HCT116 (cell line): ENCODE results near the gene NAGPA. TPM values are rescaled to one million over a fixed set of nuclear protein-coding genes. Genes with fewer than 3 reads are reported as not detected.

Experiments
- ATAC-seq: fragments of 200-7000 bp; cut with Tn5 transposase; 2 replicates; pipeline ENCODE4 v1.9.1; 2020; ENCODE audit warnings: mild to moderate bottlenecking, moderate library complexity
- BruUV-seq: library from RNA; stranded (reverse); fragments of 400-500 nt; replicated peaks from 2 replicates; lab custom pipeline; 2021; lab: Mats Ljungman, UMichigan
- CTCF ChIA-PET: fragments of 300-600 bp; sonication (Branson Sonifier 250); formaldehyde crosslinking; loops from one replicate; lab custom pipeline; 2021; ENCODE audit warnings: antibody characterized with exemption; lab: Charles Lee
- POLR2A ChIA-PET: fragments of 300-600, 350-600 bp; sonication (Branson Sonifier 250); formaldehyde crosslinking; loops from one replicate; lab custom pipeline; 2021; ENCODE audit warnings: antibody characterized with exemption; lab: Charles Lee
- RAD21 ChIA-PET, 2 experiments: fragments of 300-600 bp; sonication (Branson Sonifier 250); formaldehyde crosslinking; loops; one replicate each; lab custom pipeline; 2023; ENCODE audit warnings: low total read pairs in 2 of 2; ENCODE audit not compliant: uncharacterized antibody in 2 of 2, unreplicated experiment in 2 of 2, low non-redundant PET in 1 of 2; lab: Charles Lee
- DNase-seq: peaks from one replicate; pipeline ENCODE4 v3.0.0-alpha.2; 2010; ENCODE audit warnings: low read depth, low spot score
- H2AFZ ChIP-seq: fragments of 200-600 bp; shearing (Covaris generic), sonication (generic); 2 replicates; pipeline ENCODE4 v1.6.1; 2017; ENCODE audit warnings: low read depth, mixed run types, mixed read lengths, antibody characterized with exemption, low read length; ENCODE audit not compliant: poor library complexity, severe bottlenecking
- H3K27ac ChIP-seq: 2 replicates; pipeline ENCODE4 v1.5.1; 2012; ENCODE audit warnings: low read depth, low read length
- H3K27me3 ChIP-seq: fragments of 200-600 bp; sonication (generic); 2 replicates; pipeline ENCODE4 v1.6.1; 2016; ENCODE audit warnings: mixed run types, low read length, mixed read lengths; ENCODE audit not compliant: insufficient read depth
- H3K36me3 ChIP-seq, 2 experiments: fragments of 200-500 bp in 1 of 2; fragments of 200-600 bp in 1 of 2; sonication (Bioruptor generic) in 1 of 2; sonication (generic) in 1 of 2; 2 replicates each; pipeline versions ENCODE4 v1.5.1 to v1.6.1; 2014 to 2016; ENCODE audit warnings: low read length in 2 of 2, inconsistent platforms in 1 of 2, mixed read lengths in 1 of 2, mixed run types in 1 of 2; ENCODE audit not compliant: insufficient read depth in 2 of 2, control insufficient read depth in 1 of 2
- H3K4me1 ChIP-seq, 2 experiments: fragments of 200-600 bp in 1 of 2; sonication (generic) in 1 of 2; 2 replicates each; pipeline versions ENCODE4 v1.5.1 to v1.6.1; 2012 to 2017; ENCODE audit warnings: low read length in 2 of 2, inconsistent platforms in 1 of 2, mild to moderate bottlenecking in 1 of 2, mixed read lengths in 1 of 2, mixed run types in 1 of 2, moderate library complexity in 1 of 2; ENCODE audit not compliant: insufficient read depth in 2 of 2, control insufficient read depth in 1 of 2
- H3K4me2 ChIP-seq: fragments of 200-600 bp; sonication (generic); 2 replicates; pipeline ENCODE4 v1.6.1; 2017; ENCODE audit warnings: mixed run types, low read length, mixed read lengths
- H3K4me3 ChIP-seq, 2 experiments: fragments of 200-600 bp in 1 of 2; sonication (generic) in 1 of 2; replicated peaks in 1 of 2; 2 replicates each; pipeline ENCODE4 v1.5.1; 2011 to 2016; ENCODE audit warnings: low read length in 2 of 2, control low read depth in 1 of 2, low read depth in 1 of 2, mild to moderate bottlenecking in 1 of 2, mixed read lengths in 1 of 2, mixed run types in 1 of 2
- H3K79me2 ChIP-seq: fragments of 200-600 bp; sonication (generic); 2 replicates; pipeline ENCODE4 v1.6.1; 2017; ENCODE audit warnings: mild to moderate bottlenecking, mixed run types, low read length, moderate library complexity, mixed read lengths; ENCODE audit not compliant: insufficient read depth
- H3K9ac ChIP-seq: fragments of 200-600 bp; sonication (generic); 2 replicates; pipeline ENCODE4 v1.6.1; 2016; ENCODE audit warnings: low read length, mixed read lengths
- H3K9me2 ChIP-seq: fragments of 200-600 bp; sonication (generic), shearing (Covaris generic); 2 replicates; pipeline ENCODE4 v1.6.1; 2017; ENCODE audit warnings: mixed run types, mild to moderate bottlenecking, moderate library complexity; ENCODE audit not compliant: insufficient read depth
- H3K9me3 ChIP-seq, 2 experiments: fragments of 200-500 bp in 1 of 2; fragments of 200-600 bp in 1 of 2; sonication (Bioruptor generic) in 1 of 2; sonication (generic) in 1 of 2; 2 replicates each; pipeline ENCODE4 v1.6.1; 2014 to 2017; ENCODE audit warnings: low read length in 2 of 2, mixed read lengths in 2 of 2, inconsistent platforms in 1 of 2, low read depth in 1 of 2, mild to moderate bottlenecking in 1 of 2, mixed run types in 1 of 2, moderate library complexity in 1 of 2; ENCODE audit not compliant: control insufficient read depth in 1 of 2, insufficient read depth in 1 of 2
- H4K20me1 ChIP-seq: fragments of 200-600 bp; sonication (generic), shearing (Covaris generic); 2 replicates; pipeline ENCODE4 v1.6.1; 2017; ENCODE audit warnings: mixed run types, mild to moderate bottlenecking, moderate library complexity; ENCODE audit not compliant: insufficient read depth
- ATF3 ChIP-seq: IDR thresholded peaks from 2 replicates; pipeline ENCODE4 v1.6.1; 2012
- CEBPB ChIP-seq: IDR thresholded peaks from 2 replicates; pipeline ENCODE4 v1.6.1; 2012; ENCODE audit warnings: low read depth
- EGR1 ChIP-seq: IDR thresholded peaks from 2 replicates; pipeline ENCODE4 v1.6.1; 2012; ENCODE audit warnings: low read depth
- EZH2 ChIP-seq: fragments of 200-600 bp; sonication (generic); IDR thresholded peaks from 2 replicates; pipeline ENCODE4 v1.6.1; 2017; ENCODE audit warnings: antibody characterized with exemption, mixed run types
- JUND ChIP-seq: IDR thresholded peaks from 2 replicates; pipeline ENCODE4 v1.6.1; 2012
- MAX ChIP-seq: IDR thresholded peaks from 2 replicates; pipeline ENCODE4 v1.6.1; 2012
- POLR2A ChIP-seq: IDR thresholded peaks from 2 replicates; pipeline ENCODE4 v1.7.0; 2011; ENCODE audit warnings: borderline replicate concordance; ENCODE audit not compliant: insufficient read depth, insufficient read length; ENCODE audit errors: extremely low read depth
- RAD21 ChIP-seq: IDR thresholded peaks from 2 replicates; pipeline ENCODE4 v1.6.1; 2012; ENCODE audit warnings: low read depth, mild to moderate bottlenecking
- REST ChIP-seq: IDR thresholded peaks from 2 replicates; pipeline ENCODE4 v1.6.1; 2012; ENCODE audit warnings: low read depth
- SIN3A ChIP-seq: IDR thresholded peaks from 2 replicates; pipeline ENCODE4 v1.6.1; 2012; ENCODE audit warnings: low read depth
- SRF ChIP-seq: IDR thresholded peaks from 2 replicates; pipeline ENCODE4 v1.6.1; 2012; ENCODE audit warnings: low read depth
- TCF7L2 ChIP-seq: IDR thresholded peaks from 2 replicates; pipeline ENCODE4 v1.7.0; 2011; ENCODE audit warnings: borderline replicate concordance, inconsistent platforms; ENCODE audit not compliant: insufficient read depth, insufficient read length; ENCODE audit errors: extremely low read depth
- YY1 ChIP-seq: IDR thresholded peaks from 2 replicates; pipeline ENCODE4 v1.6.1; 2011; ENCODE audit warnings: low read length, low read depth, moderate library complexity, mild to moderate bottlenecking; ENCODE audit not compliant: insufficient replicate concordance; ENCODE audit errors: extremely low read depth
- ZFX ChIP-seq: fragments of 450-650 bp; IDR thresholded peaks from 2 replicates; pipeline ENCODE4 v1.6.1; 2017
- ZNF274 ChIP-seq: fragments of 200-500 bp; sonication (Bioruptor generic); IDR thresholded peaks from 2 replicates; pipeline ENCODE4 v1.6.1; 2014; ENCODE audit warnings: mild to moderate bottlenecking, low read depth, low read length, inconsistent platforms
- intact Hi-C: fragments of 100-400 bp; cut with micrococcal nuclease; formaldehyde crosslinking; loops from 2 replicates; pipeline ENCODE4 v1.10.0; 2022
- total RNA-seq: library from RNA; stranded (reverse); gene quantifications from one replicate; pipeline ENCODE4 v1.2.1, GENCODE V29; 2021; ENCODE audit not compliant: unreplicated experiment

The NAGPA gene
- total RNA-seq, 1 experiment from 2014 or later: 17.5 TPM

- POLR2A ChIA-PET: interaction anchor here (0.7 kb wide), 1 partner anchor 397 kb away, joined by 5 read pairs; no protein-coding TSS in a partner anchor
- intact Hi-C loops: no loop called here
- TF ChIP-seq REST: no peak
- no peak for TF ChIP-seq EGR1
- TF ChIP-seq POLR2A: no peak
- TF ChIP-seq JUND: no peak
- no peak for TF ChIP-seq ZNF274
- TF ChIP-seq TCF7L2: no peak
- no peak for TF ChIP-seq MAX
- no peak for TF ChIP-seq RAD21
- no peak for TF ChIP-seq ZFX
- no peak for TF ChIP-seq YY1
- no peak for TF ChIP-seq SIN3A
- no peak for TF ChIP-seq ATF3
- no peak for TF ChIP-seq SRF
- TF ChIP-seq CEBPB: no peak
- TF ChIP-seq EZH2: no peak
These were observed 23.0 kb downstream of the NAGPA start for GRCh38 chr16:5010576-5011329.

More at GRCh38 chr16:5010576-5011329, 23.0 kb downstream of the NAGPA start:
- DNase-seq (no peak), ATAC-seq (no peak)
- BruUV-seq: no TSS peak
- no peaks in the 10 kb centered on the region for H4K20me1 ChIP-seq
- no peaks in the 10 kb centered on the region for H3K4me1 ChIP-seq
- no peaks in the 10 kb centered on the region for H3K27me3 ChIP-seq
- no peaks in the 10 kb centered on the region for H3K36me3 ChIP-seq
- H3K4me3 ChIP-seq: no peak overlapping the region
- H3K79me2 ChIP-seq: no peaks in the 10 kb centered on the region
- ChIA-PET RAD21 (no interaction called here), CTCF (no interaction called here)
- H3K9ac ChIP-seq: no peak overlapping the region
- no peaks in the 10 kb centered on the region for H3K9me2 ChIP-seq
- no peak overlapping the region for H3K4me2 ChIP-seq
- no peaks in the 10 kb centered on the region for H3K9me3 ChIP-seq
- H2AFZ ChIP-seq: no peak overlapping the region
- no peak overlapping the region for H3K27ac ChIP-seq
